Mesodermal cell (in vitro differentiated cells): ENCODE results near the gene RANBP17.

Source experiments
- H3K27ac ChIP-seq: 2 replicates; pipeline ENCODE4 v1.7.0; 2013; ENCODE audit warnings: mild to moderate bottlenecking, low read depth, low read length, moderate library complexity; ENCODE audit not compliant: severe bottlenecking
- H3K36me3 ChIP-seq: 2 replicates; pipeline ENCODE4 v1.7.1; 2013; ENCODE audit warnings: mild to moderate bottlenecking, low read length, moderate library complexity; ENCODE audit not compliant: control insufficient read depth, insufficient read depth
- H3K4me1 ChIP-seq: one replicate; pipeline ENCODE4 v1.7.1; 2013; ENCODE audit warnings: mild to moderate bottlenecking, low read length; ENCODE audit not compliant: insufficient read depth, control insufficient read depth, poor library complexity, severe bottlenecking
- H3K4me3 ChIP-seq: 2 replicates; pipeline ENCODE4 v1.7.0; 2013; ENCODE audit warnings: low read length, control low read depth, mild to moderate bottlenecking; ENCODE audit not compliant: insufficient read depth, poor library complexity, severe bottlenecking; ENCODE audit errors: extremely low read depth
- H3K9me3 ChIP-seq: 2 replicates; pipeline ENCODE4 v1.7.1; 2013; ENCODE audit warnings: mild to moderate bottlenecking, low read length, moderate library complexity; ENCODE audit not compliant: control insufficient read depth
- WGBS, 2 experiments: methylation state at CpG; one replicate each; pipeline ENCODE4 v1.1.5; 2013; ENCODE audit warnings: missing lambda C conversion rate in 2 of 2; ENCODE audit not compliant: insufficient coverage in 2 of 2; 5-methylcytosine and 5-hydroxymethylcytosine counted together

The RANBP17 gene

GRCh38 chr5:171307789-171308452 lies 446.1 kb downstream of the RANBP17 start:
- no peaks in the 10 kb centered on the region for H3K36me3 ChIP-seq
- peaks cover 16% of the 10 kb centered on the region for H3K4me1 ChIP-seq
- WGBS, 2 experiments = 14 to 15% methylated on average over 21 to 42 of the region's 42 CpGs
- H3K4me3 ChIP-seq = no peak overlapping the region
- no peak overlapping the region for H3K27ac ChIP-seq
- no peaks in the 10 kb centered on the region for H3K9me3 ChIP-seq

- no peak within 1 kb of the TSS for H3K4me3 ChIP-seq
- 2 to 3% methylated on average over 52 to 55 of the region's 73 CpGs for WGBS, 2 experiments
- H3K9me3 ChIP-seq = no peaks in the 10 kb centered on the region
- H3K36me3 ChIP-seq = no peaks in the 10 kb centered on the region
- no peak within 1 kb of the TSS for H3K27ac ChIP-seq
- H3K4me1 ChIP-seq = peaks cover 16% of the 10 kb centered on the region
Measured at GRCh38 chr5:171308453-171309275, 446.8 kb downstream of the RANBP17 start, which contains the start of gene TLX3. TLX3 (plus strand) TSS chr5:171309248; CDS start chr5:171309366, 118 bp downstream.

GRCh38 chr5:171309276-171310211 lies 447.7 kb downstream of the RANBP17 start:
- no peak overlapping the region for H3K27ac ChIP-seq
- H3K4me1 ChIP-seq = peaks cover 16% of the 10 kb centered on the region
- WGBS, 2 experiments = 2 to 3% methylated on average over 85 to 94 of the region's 106 CpGs
- H3K4me3 ChIP-seq = no peak overlapping the region
- H3K9me3 ChIP-seq = no peaks in the 10 kb centered on the region
- no peaks in the 10 kb centered on the region for H3K36me3 ChIP-seq

GRCh38 chr5:171310212-171310818 lies 448.5 kb downstream of the RANBP17 start:
- WGBS, 2 experiments = 1 to 2% methylated on average over 19 to 33 of the region's 41 CpGs
- Histone ChIP-seq H3K27ac (no peak overlapping the region), H3K4me3 (no peak overlapping the region), H3K4me1 (peaks cover 17% of the 10 kb centered on the region), H3K9me3 (no peaks in the 10 kb centered on the region), H3K36me3 (no peaks in the 10 kb centered on the region)

GRCh38 chr5:171310819-171311321 lies 449.1 kb downstream of the RANBP17 start:
- H3K9me3 ChIP-seq = no peaks in the 10 kb centered on the region
- H3K36me3 ChIP-seq = no peaks in the 10 kb centered on the region
- H3K4me1 ChIP-seq = peaks cover 22% of the 10 kb centered on the region
- H3K4me3 ChIP-seq = no peak overlapping the region
- no peak overlapping the region for H3K27ac ChIP-seq
- 2% methylated on average over 30 to 34 of the region's 41 CpGs for WGBS, 2 experiments

GRCh38 chr5:171311322-171312077 lies 449.7 kb downstream of the RANBP17 start:
- Histone ChIP-seq H3K36me3 (no peaks in the 10 kb centered on the region), H3K9me3 (no peaks in the 10 kb centered on the region), H3K4me1 (peaks cover 22% of the 10 kb centered on the region), H3K27ac (no peak overlapping the region), H3K4me3 (no peak overlapping the region)
- 0 to 1% methylated on average over 43 to 52 of the region's 74 CpGs for WGBS, 2 experiments

- Histone ChIP-seq H3K27ac (no peak overlapping the region), H3K4me3 (no peak overlapping the region), H3K4me1 (peaks cover 22% of the 10 kb centered on the region), H3K9me3 (no peaks in the 10 kb centered on the region), H3K36me3 (no peaks in the 10 kb centered on the region)
- 2 to 3% methylated on average over 64 to 73 of the region's 74 CpGs for WGBS, 2 experiments
Measured at GRCh38 chr5:171312129-171312974, 450.5 kb downstream of the RANBP17 start.

GRCh38 chr5:171313481-171314206 lies 451.8 kb downstream of the RANBP17 start:
- Histone ChIP-seq H3K9me3 (no peaks in the 10 kb centered on the region), H3K36me3 (no peaks in the 10 kb centered on the region), H3K27ac (no peak overlapping the region), H3K4me1 (peaks cover 14% of the 10 kb centered on the region), H3K4me3 (no peak overlapping the region)
- 3 to 4% methylated on average over 16 to 24 of the region's 37 CpGs for WGBS, 2 experiments
